ENCODE measurements around the gene HSF5.

Gene HSF5

GRCh38 chr17:58370309-58370708 lies 117.9 kb downstream of the HSF5 start:
- in situ Hi-C loops (cut with MboI; ENCODE audit: low sequenced_read_pairs, unreplicated experiment), result no loop called here
- TF ChIP-seq CTCF (IDR thresholded peaks at IDR 0.05; ENCODE audit: borderline replicate concordance, control extremely low read depth, extremely low read depth, insufficient read depth, missing control alignments), result no peak
- no peak for DNase-seq (ENCODE audit: low spot score)

All from GM13976 (cell line).